Measurements from ENCODE around the gene TCF12. TPM values are rescaled to one million over a fixed set of nuclear protein-coding genes. Genes with fewer than 3 reads are reported as not detected.

Gene TCF12
- total RNA-seq, 1 experiment from 2014 or later, result 76.7 TPM

DNA sequence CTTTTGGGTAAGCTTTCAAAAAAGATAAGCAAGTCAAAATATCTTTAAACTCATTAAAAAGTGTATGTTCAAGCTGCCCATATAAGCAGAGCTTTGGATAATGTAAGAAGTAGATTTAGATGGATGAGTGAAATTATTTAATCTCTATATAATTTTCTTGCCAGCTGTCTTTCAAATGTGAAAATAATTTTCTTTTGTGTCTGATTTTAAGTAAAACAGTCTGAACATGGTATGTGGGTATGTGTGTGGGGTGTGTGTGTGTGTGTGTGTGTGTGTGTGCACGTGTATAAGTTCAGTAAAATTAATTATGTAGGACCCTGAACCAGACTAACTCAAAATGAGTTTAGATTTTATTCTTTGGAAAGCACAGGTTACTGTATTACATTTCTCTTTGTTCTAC is 302.7 kb downstream of the TCF12 start:
- Histone ChIP-seq H2BK15ac (ENCODE audit: low read depth, low read length) (no peak overlapping the region), H2AFZ (ENCODE audit: low read length) (no peak overlapping the region), H3K9me3 (ENCODE audit: control insufficient read depth, low read depth, low read length) (no peaks in the 10 kb centered on the region), H3K14ac (ENCODE audit: insufficient read depth, low read length) (no peak overlapping the region), H3K9ac (ENCODE audit: extremely low read depth, insufficient read length, low read length) (no peak overlapping the region), H3K79me2 (ENCODE audit: insufficient read depth, low read length) (peaks cover 2% of the 10 kb centered on the region; the same call in 1 of the 2 replicates), H3K23me2 (ENCODE audit: insufficient read length, low read depth, low read length, poor library complexity, severe bottlenecking) (no peaks in the 10 kb centered on the region), H2AK5ac (ENCODE audit: insufficient read length, low read length) (no peak overlapping the region), H3K4me1 (ENCODE audit: insufficient read depth, low read length) (0 out of 2 replicates have a peak, but pooled peaks cover 2% of the 10 kb centered on the region), H4K20me1 (ENCODE audit: control insufficient read depth, insufficient read depth, insufficient read length) (no peaks in the 10 kb centered on the region), H4K8ac (replicated peaks; ENCODE audit: insufficient read length, low read depth, low read length) (no peak overlapping the region), H3K79me1 (ENCODE audit: insufficient read depth, low read depth, low read length, poor library complexity, severe bottlenecking) (no peaks in the 10 kb centered on the region), H3T11ph (ENCODE audit: low read length) (no peak overlapping the region), H4K5ac (ENCODE audit: insufficient read length, low read depth, low read length) (no peak overlapping the region), H2BK12ac (ENCODE audit: insufficient read length, low read depth, low read length) (no peak overlapping the region), H3K18ac (ENCODE audit: insufficient read length, low read depth, low read length) (no peak overlapping the region), H3K4me2 (ENCODE audit: insufficient read depth, insufficient read length, low read length) (peak overlapping the region; percentile 33), H3K27ac (ENCODE audit: insufficient read length, low read depth, low read length) (no peak overlapping the region), H2BK5ac (ENCODE audit: insufficient read length, low read length) (no peak overlapping the region), H3K27me3 (ENCODE audit: insufficient read depth, low read length) (no peaks in the 10 kb centered on the region), H3K23ac (ENCODE audit: insufficient read length, low read depth, low read length) (no peak overlapping the region), H2BK120ac (ENCODE audit: low read depth, low read length, poor library complexity, severe bottlenecking) (no peak overlapping the region), H2BK20ac (ENCODE audit: low read depth, low read length, poor library complexity, severe bottlenecking) (no peak overlapping the region), H4K91ac (ENCODE audit: insufficient read length, low read depth, low read length) (no peak overlapping the region), H3K56ac (ENCODE audit: insufficient read length, low read depth, low read length) (no peak overlapping the region), H3K4ac (ENCODE audit: low read depth, low read length) (no peak overlapping the region)
- DNase-seq, result no peak
- Mint-ChIP-seq H3K4me1 (peaks cover 48 to 56% of the 10 kb centered on the region in 2 experiments), H3K4me3 (peak overlapping the region; percentile 6 to 90; a peak in 3 of 5 replicates), H3K27me3 (ENCODE audit: low read depth) (no peaks in the 10 kb centered on the region), H3K9me3 (no peaks in the 10 kb centered on the region), H3K36me3 (ENCODE audit: insufficient read depth in 1 of 3, low read depth in 3 of 3) (no peaks in the 10 kb centered on the region), H3K27ac (peak overlapping the region; percentile 55 to 83 (median 62); a peak in 5 of 7 replicates)
- TF ChIP-seq, protein P1, sequence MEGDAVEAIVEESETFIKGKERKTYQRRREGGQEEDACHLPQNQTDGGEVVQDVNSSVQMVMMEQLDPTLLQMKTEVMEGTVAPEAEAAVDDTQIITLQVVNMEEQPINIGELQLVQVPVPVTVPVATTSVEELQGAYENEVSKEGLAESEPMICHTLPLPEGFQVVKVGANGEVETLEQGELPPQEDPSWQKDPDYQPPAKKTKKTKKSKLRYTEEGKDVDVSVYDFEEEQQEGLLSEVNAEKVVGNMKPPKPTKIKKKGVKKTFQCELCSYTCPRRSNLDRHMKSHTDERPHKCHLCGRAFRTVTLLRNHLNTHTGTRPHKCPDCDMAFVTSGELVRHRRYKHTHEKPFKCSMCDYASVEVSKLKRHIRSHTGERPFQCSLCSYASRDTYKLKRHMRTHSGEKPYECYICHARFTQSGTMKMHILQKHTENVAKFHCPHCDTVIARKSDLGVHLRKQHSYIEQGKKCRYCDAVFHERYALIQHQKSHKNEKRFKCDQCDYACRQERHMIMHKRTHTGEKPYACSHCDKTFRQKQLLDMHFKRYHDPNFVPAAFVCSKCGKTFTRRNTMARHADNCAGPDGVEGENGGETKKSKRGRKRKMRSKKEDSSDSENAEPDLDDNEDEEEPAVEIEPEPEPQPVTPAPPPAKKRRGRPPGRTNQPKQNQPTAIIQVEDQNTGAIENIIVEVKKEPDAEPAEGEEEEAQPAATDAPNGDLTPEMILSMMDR (conservative IDR thresholded peaks at IDR 0.05), result no peak
- no CpG with 5 or more reads among the region's 1 CpG for WGBS (ENCODE audit: extremely low coverage, insufficient read length, low lambda C conversion rate)

All from H9 (cell line).